Measurements from ENCODE around the gene RPH3AL.

The RPH3AL gene

DNA sequence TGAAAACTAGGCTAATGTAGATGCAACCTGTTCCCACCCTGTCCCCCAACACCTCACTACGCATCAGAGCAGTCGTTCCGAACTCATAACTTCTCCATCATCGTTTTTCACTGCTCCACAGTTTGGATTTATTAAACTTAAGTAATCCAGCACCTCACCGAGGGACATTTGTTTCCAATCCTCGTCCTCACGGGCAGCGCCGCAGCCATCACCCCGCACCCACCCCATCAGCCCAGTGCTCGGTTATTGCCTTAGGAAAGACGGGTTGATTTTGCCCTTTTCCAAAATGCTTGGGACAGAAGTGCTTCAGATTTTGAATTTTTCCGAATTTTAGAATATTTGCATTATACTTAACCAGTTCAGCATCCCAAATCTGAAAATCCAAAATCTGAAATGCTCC lies 100.2 kb downstream of the RPH3AL start:
- no peak for ATAC-seq (ENCODE audit: low read depth)
- Histone ChIP-seq H3K9me3 (ENCODE audit: severe bottlenecking) (no peaks in the 10 kb centered on the region), H3K4me1 (ENCODE audit: insufficient read depth, poor library complexity, severe bottlenecking) (no peaks in the 10 kb centered on the region), H3K36me3 (ENCODE audit: low read depth) (no peaks in the 10 kb centered on the region), H3K4me3 (ENCODE audit: severe bottlenecking) (no peak overlapping the region), H3K27ac (ENCODE audit: poor library complexity, severe bottlenecking) (no peak overlapping the region), H3K27me3 (ENCODE audit: insufficient read depth, poor library complexity, severe bottlenecking) (no peaks in the 10 kb centered on the region)
- TF ChIP-seq, protein P1, sequence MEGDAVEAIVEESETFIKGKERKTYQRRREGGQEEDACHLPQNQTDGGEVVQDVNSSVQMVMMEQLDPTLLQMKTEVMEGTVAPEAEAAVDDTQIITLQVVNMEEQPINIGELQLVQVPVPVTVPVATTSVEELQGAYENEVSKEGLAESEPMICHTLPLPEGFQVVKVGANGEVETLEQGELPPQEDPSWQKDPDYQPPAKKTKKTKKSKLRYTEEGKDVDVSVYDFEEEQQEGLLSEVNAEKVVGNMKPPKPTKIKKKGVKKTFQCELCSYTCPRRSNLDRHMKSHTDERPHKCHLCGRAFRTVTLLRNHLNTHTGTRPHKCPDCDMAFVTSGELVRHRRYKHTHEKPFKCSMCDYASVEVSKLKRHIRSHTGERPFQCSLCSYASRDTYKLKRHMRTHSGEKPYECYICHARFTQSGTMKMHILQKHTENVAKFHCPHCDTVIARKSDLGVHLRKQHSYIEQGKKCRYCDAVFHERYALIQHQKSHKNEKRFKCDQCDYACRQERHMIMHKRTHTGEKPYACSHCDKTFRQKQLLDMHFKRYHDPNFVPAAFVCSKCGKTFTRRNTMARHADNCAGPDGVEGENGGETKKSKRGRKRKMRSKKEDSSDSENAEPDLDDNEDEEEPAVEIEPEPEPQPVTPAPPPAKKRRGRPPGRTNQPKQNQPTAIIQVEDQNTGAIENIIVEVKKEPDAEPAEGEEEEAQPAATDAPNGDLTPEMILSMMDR (IDR thresholded peaks at IDR 0.05; ENCODE audit: poor library complexity, severe bottlenecking), result no peak
- DNase-seq (ENCODE audit: low spot score), result peak; percentile 29

DNA sequence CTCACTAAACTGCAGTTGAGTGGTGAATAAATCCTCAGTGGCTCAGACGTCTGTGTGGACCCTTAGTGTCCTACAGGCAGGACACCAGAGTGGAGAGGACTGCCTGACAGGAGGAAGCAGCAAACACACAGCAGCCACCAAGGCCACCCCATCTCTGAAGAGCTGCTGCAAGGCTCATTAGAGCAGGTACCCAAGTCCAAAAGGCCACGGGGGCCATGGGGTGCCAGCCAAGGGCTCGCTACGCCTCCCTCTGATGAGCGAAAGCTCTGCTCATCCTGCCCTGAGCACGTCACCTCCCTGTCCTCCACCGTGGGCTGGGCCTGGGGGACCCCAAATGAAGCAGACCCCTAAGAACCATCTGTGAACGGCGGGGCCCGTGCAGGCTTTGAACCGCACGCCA lies 101.1 kb downstream of the RPH3AL start:
- DNase-seq (ENCODE audit: low spot score) (peak; percentile 37), ATAC-seq (ENCODE audit: low read depth) (no peak)
- Histone ChIP-seq H3K27ac (ENCODE audit: poor library complexity, severe bottlenecking) (no peak overlapping the region), H3K27me3 (ENCODE audit: insufficient read depth, poor library complexity, severe bottlenecking) (no peaks in the 10 kb centered on the region), H3K36me3 (ENCODE audit: low read depth) (no peaks in the 10 kb centered on the region), H3K9me3 (ENCODE audit: severe bottlenecking) (no peaks in the 10 kb centered on the region), H3K4me3 (ENCODE audit: severe bottlenecking) (no peak overlapping the region), H3K4me1 (ENCODE audit: insufficient read depth, poor library complexity, severe bottlenecking) (no peaks in the 10 kb centered on the region)
- TF ChIP-seq, protein P1 (IDR thresholded peaks at IDR 0.05; ENCODE audit: poor library complexity, severe bottlenecking), result no peak

- ATAC-seq (ENCODE audit: low read depth) (no peak), DNase-seq (ENCODE audit: low spot score) (peak; percentile 18)
- Histone ChIP-seq H3K4me3 (ENCODE audit: severe bottlenecking) (no peak overlapping the region), H3K9me3 (ENCODE audit: severe bottlenecking) (no peaks in the 10 kb centered on the region), H3K36me3 (ENCODE audit: low read depth) (no peaks in the 10 kb centered on the region), H3K27ac (ENCODE audit: poor library complexity, severe bottlenecking) (no peak overlapping the region), H3K4me1 (ENCODE audit: insufficient read depth, poor library complexity, severe bottlenecking) (no peaks in the 10 kb centered on the region), H3K27me3 (ENCODE audit: insufficient read depth, poor library complexity, severe bottlenecking) (no peaks in the 10 kb centered on the region)
- TF ChIP-seq, protein P1 (IDR thresholded peaks at IDR 0.05; ENCODE audit: poor library complexity, severe bottlenecking), result no peak
Observed at GRCh38 chr17:250487-251300, 101.9 kb downstream of the RPH3AL start.

GRCh38 chr17:249236-249993 lies 103.2 kb downstream of the RPH3AL start:
- Histone ChIP-seq H3K9me3 (ENCODE audit: severe bottlenecking) (no peaks in the 10 kb centered on the region), H3K4me3 (ENCODE audit: severe bottlenecking) (no peak overlapping the region), H3K27me3 (ENCODE audit: insufficient read depth, poor library complexity, severe bottlenecking) (no peaks in the 10 kb centered on the region), H3K27ac (ENCODE audit: poor library complexity, severe bottlenecking) (no peak overlapping the region), H3K36me3 (ENCODE audit: low read depth) (no peaks in the 10 kb centered on the region), H3K4me1 (ENCODE audit: insufficient read depth, poor library complexity, severe bottlenecking) (no peaks in the 10 kb centered on the region)
- ATAC-seq (ENCODE audit: low read depth) (no peak), DNase-seq (ENCODE audit: low spot score) (peak; percentile 28)
- TF ChIP-seq, protein P1 (IDR thresholded peaks at IDR 0.05; ENCODE audit: poor library complexity, severe bottlenecking), result no peak
